ENCODE results near the gene RANBP17. TPM values are rescaled to one million over a fixed set of nuclear protein-coding genes. Genes with fewer than 3 reads are reported as not detected.

RANBP17 gene
- total and polyA plus RNA-seq, 2 of the 4 experiments (the other 2 are of a cell fraction): 8.2 to 29.0 TPM

DNA sequence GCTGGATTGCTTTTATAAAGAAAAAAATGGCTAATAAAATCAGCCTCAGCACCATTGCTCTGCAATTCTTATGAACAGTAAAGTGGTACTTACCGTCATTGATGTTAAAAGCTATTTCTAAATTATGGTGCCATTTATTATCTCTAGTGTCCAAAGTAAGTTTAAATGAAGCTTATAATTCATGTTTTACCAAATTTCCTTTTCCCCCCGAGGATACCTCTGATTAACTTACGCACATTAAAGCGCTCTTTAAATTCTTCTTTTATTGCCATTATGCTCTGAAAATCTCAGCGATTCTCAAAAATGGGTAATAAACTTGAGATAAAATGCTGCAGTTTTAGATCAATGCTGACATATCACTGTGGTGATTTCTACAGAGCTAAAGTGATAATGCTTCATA lies 460.7 kb downstream of the RANBP17 start:
- H3K79me1 ChIP-seq (ENCODE audit: low read depth in 1 of 2, low read length in 2 of 2): no peaks in the 10 kb centered on the region
- no peak overlapping the region for H3K4ac ChIP-seq (ENCODE audit: low read depth, low read length)
- no peak overlapping the region for H3K4me3 ChIP-seq (ENCODE audit: insufficient read depth, low read depth, low read length)
- dilution Hi-C loops (cut with HindIII; ENCODE audit: low sequenced_read_pairs, unreplicated experiment): no loop called here
- H3K36me3 ChIP-seq (ENCODE audit: control insufficient read depth, insufficient read depth, low read length): no peaks in the 10 kb centered on the region
- no peak overlapping the region for H2AK5ac ChIP-seq (ENCODE audit: low read depth, low read length)
- H4K5ac ChIP-seq (ENCODE audit: low read depth, low read length): no peak overlapping the region
- H4K8ac ChIP-seq (ENCODE audit: low read depth in 2 of 2, low read length in 2 of 2): no peak overlapping the region
- H2BK5ac ChIP-seq (ENCODE audit: low read depth, low read length, poor library complexity, severe bottlenecking): no peak overlapping the region
- H4K20me1 ChIP-seq (ENCODE audit: insufficient read depth, low read length): no peaks in the 10 kb centered on the region
- H3K9ac ChIP-seq (ENCODE audit: low read depth, low read length): no peak overlapping the region
- DNase-seq (no peak), ATAC-seq (ENCODE audit: low read depth) (no peak)
- BruUV-seq (replicated peaks): no TSS peak
- intact Hi-C loops (cut with micrococcal nuclease): no loop called here
- H2BK120ac ChIP-seq (ENCODE audit: low read depth, low read length): no peak overlapping the region
- no peak overlapping the region for H3K23ac ChIP-seq (ENCODE audit: low read depth, low read length)
- H3K27me3 ChIP-seq (ENCODE audit: control insufficient read depth, insufficient read depth, low read length): peaks cover 66% of the 10 kb centered on the region
- H4K91ac ChIP-seq (ENCODE audit: insufficient read depth, low read depth, low read length): no peak overlapping the region
- no peak overlapping the region for H3K56ac ChIP-seq (ENCODE audit: extremely low read depth, insufficient read depth, low read length)
- POLR2A ChIA-PET (ENCODE audit: unreplicated experiment): no interaction called here
- H2BK20ac ChIP-seq (ENCODE audit: low read depth, low read length): no peak overlapping the region
- peaks cover 3% of the 10 kb centered on the region; the same call in 1 of the 2 replicates for H3K9me3 ChIP-seq (ENCODE audit: control insufficient read depth, insufficient read depth, low read length)
- H2BK15ac ChIP-seq (ENCODE audit: low read depth, low read length): no peak overlapping the region
- in situ Hi-C loops (cut with MboI; ENCODE audit: low sequenced_read_pairs): no loop called here
- H2AK9ac ChIP-seq (replicated peaks; ENCODE audit: low read depth, low read length, poor library complexity): no peak overlapping the region
- H3K4me1 ChIP-seq (ENCODE audit: control insufficient read depth, insufficient read depth, low read length): no peaks in the 10 kb centered on the region
- WGBS, 2 experiments (ENCODE audit: extremely low coverage in 2 of 2, insufficient read length in 1 of 2): no CpG with 5 or more reads among the region's 5 CpGs
- no peak overlapping the region for H3K14ac ChIP-seq (replicated peaks; ENCODE audit: low read depth, low read length)
- H3K27ac ChIP-seq (ENCODE audit: insufficient read depth, low read length): no peak overlapping the region
- no peak overlapping the region for H2AFZ ChIP-seq (replicated peaks; ENCODE audit: low read length, poor library complexity)
- CTCF ChIA-PET: interaction anchor here (0.5 kb wide), 1 partner anchor 70 kb away, joined by 7 read pairs; no protein-coding TSS in a partner anchor
- H3K9me1 ChIP-seq (ENCODE audit: insufficient read depth, low read length): no peaks in the 10 kb centered on the region
- no peak overlapping the region for H3K4me2 ChIP-seq (ENCODE audit: low read depth, low read length)
- no peak overlapping the region for H3K18ac ChIP-seq (ENCODE audit: low read depth, low read length)
- TF ChIP-seq, protein P1, sequence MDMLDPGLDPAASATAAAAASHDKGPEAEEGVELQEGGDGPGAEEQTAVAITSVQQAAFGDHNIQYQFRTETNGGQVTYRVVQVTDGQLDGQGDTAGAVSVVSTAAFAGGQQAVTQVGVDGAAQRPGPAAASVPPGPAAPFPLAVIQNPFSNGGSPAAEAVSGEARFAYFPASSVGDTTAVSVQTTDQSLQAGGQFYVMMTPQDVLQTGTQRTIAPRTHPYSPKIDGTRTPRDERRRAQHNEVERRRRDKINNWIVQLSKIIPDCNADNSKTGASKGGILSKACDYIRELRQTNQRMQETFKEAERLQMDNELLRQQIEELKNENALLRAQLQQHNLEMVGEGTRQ (IDR thresholded peaks at IDR 0.05; ENCODE audit: low read depth, low read length): no peak
- TF ChIP-seq RAD21 (IDR thresholded peaks at IDR 0.05; ENCODE audit: low read length): no peak
- no peak for TF ChIP-seq FOS (IDR thresholded peaks at IDR 0.05; ENCODE audit: low read depth, low read length)
- no peak for TF ChIP-seq MAFK (IDR thresholded peaks at IDR 0.05; ENCODE audit: low read depth, low read length)
- TF ChIP-seq MXI1 (IDR thresholded peaks at IDR 0.05; ENCODE audit: borderline replicate concordance, low read depth, low read length): no peak
- TF ChIP-seq CEBPB (IDR thresholded peaks at IDR 0.05; ENCODE audit: low read depth, low read length): no peak
- no peak for TF ChIP-seq RCOR1 (IDR thresholded peaks at IDR 0.05; ENCODE audit: insufficient replicate concordance, low read length)
- TF ChIP-seq, protein P2, sequence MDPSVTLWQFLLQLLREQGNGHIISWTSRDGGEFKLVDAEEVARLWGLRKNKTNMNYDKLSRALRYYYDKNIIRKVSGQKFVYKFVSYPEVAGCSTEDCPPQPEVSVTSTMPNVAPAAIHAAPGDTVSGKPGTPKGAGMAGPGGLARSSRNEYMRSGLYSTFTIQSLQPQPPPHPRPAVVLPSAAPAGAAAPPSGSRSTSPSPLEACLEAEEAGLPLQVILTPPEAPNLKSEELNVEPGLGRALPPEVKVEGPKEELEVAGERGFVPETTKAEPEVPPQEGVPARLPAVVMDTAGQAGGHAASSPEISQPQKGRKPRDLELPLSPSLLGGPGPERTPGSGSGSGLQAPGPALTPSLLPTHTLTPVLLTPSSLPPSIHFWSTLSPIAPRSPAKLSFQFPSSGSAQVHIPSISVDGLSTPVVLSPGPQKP (IDR thresholded peaks at IDR 0.05; ENCODE audit: borderline replicate concordance, low read depth, low read length): no peak
- no peak for TF ChIP-seq BHLHE40 (IDR thresholded peaks at IDR 0.05; ENCODE audit: low read depth, low read length)
- TF ChIP-seq SMC3 (IDR thresholded peaks at IDR 0.05; ENCODE audit: low read depth, low read length): no peak
- no peak for TF ChIP-seq RFX5 (IDR thresholded peaks at IDR 0.05; ENCODE audit: low read depth, low read length)

All from IMR-90 (cell line).